Heart right ventricle (tissue), 16 donors: ENCODE measurements around the gene PSMD3. TPM values are rescaled to one million over a fixed set of nuclear protein-coding genes. Genes with fewer than 3 reads are reported as not detected.

ENCODE experiments used
- ATAC-seq, 8 donors: fragments of 200-7000 bp; cut with Tn5 transposase; one replicate each; pipeline ENCODE4 v1.9.1; 2020; ENCODE audit warnings: mild to moderate bottlenecking in 8 of 8, moderate library complexity in 8 of 8, moderate number of reproducible peaks in 1 of 8
- DNase-seq, 2 donors: peaks; one replicate each; pipeline ENCODE4 v3.0.0-alpha.2; 2020
- H3K27ac ChIP-seq, 10 donors: fragments of 200-600 bp; sonication (generic) in 2 of 10; one replicate each; pipeline versions ENCODE4 v1.5.0 to v1.8.0; 2020 to 2022; ENCODE audit warnings: mild to moderate bottlenecking in 3 of 10
- H3K27me3 ChIP-seq, 7 donors: fragments of 200-600 bp; one replicate each; pipeline ENCODE4 v1.8.0; 2021 to 2022; ENCODE audit warnings: mild to moderate bottlenecking in 2 of 7
- H3K36me3 ChIP-seq, 9 donors: fragments of 200-600 bp; sonication (generic) in 1 of 9; one replicate each; pipeline versions ENCODE4 v1.5.0 to v1.8.0; 2020 to 2022; ENCODE audit warnings: mild to moderate bottlenecking in 2 of 9
- H3K4me1 ChIP-seq, 9 donors: fragments of 200-600 bp; sonication (generic) in 1 of 9; one replicate each; pipeline versions ENCODE4 v1.5.0 to v1.8.0; 2020 to 2022; ENCODE audit warnings: mild to moderate bottlenecking in 4 of 9
- H3K4me3 ChIP-seq, 10 donors: fragments of 200-600 bp; sonication (generic) in 2 of 10; one replicate each; pipeline versions ENCODE4 v1.5.0 to v1.8.0; 2020 to 2022; ENCODE audit warnings: mild to moderate bottlenecking in 7 of 10, moderate library complexity in 2 of 10
- H3K9me3 ChIP-seq, 11 donors: fragments of 200-600 bp in 10 of 11; sonication (generic) in 2 of 11; one replicate each; pipeline versions ENCODE4 v1.5.0 to v1.8.0; 2013 to 2022; ENCODE audit warnings: mild to moderate bottlenecking in 2 of 11, control low read depth in 1 of 11, moderate library complexity in 1 of 11
- CTCF ChIP-seq, 9 donors: fragments of 200-600 bp; sonication (generic) in 2 of 9; IDR thresholded peaks; one replicate each; pipeline versions ENCODE4 v1.5.0 to v1.8.0; 2021 to 2022; ENCODE audit warnings: antibody characterized with exemption in 9 of 9, mild to moderate bottlenecking in 5 of 9, moderate library complexity in 1 of 9
- WGBS, 2 donors: extraction: QIAGEN DNeasy Blood & Tissue Kit; methylation state at CpG; one replicate each; pipeline ENCODE4 v1.1.7; 2013; ENCODE audit warnings: inconsistent platforms in 1 of 2; 5-methylcytosine and 5-hydroxymethylcytosine counted together
- intact Hi-C, 10 donors: fragments of 100-400 bp; cut with DNase I; formaldehyde crosslinking; loops; one replicate each; pipeline versions ENCODE4 v1.11.1 to v1.14.2; 2022
- polyA plus RNA-seq, 2 donors: library from polyadenylated mRNA; stranded (reverse); fragments of 200-250 nt; gene quantifications; one replicate each; pipeline ENCODE4 v1.2.3, GENCODE V29; 2013
- total RNA-seq, 10 donors: library from RNA; stranded (reverse); fragmentation: NEBNext Ultra II Directional in 3 of 10; extraction: Animal tissue kit (Norgen Biotek cat#: 25700) in 3 of 10; gene quantifications; one replicate each; pipeline versions ENCODE4 v1.2.1 to v1.2.4, GENCODE V29; 2021 to 2023
- donor health status: Arrhythmogenic right ventricular cardiomyopathy.
- donor health status: ischemic (EF 13 %, LVEDD 7.1; RV severe dilation, severe dysfunction).
- donor health status: healthy with polysubstance abuse.
- donor health status: DM: no; HTN: yes; CAD: no.
- donor health status: DM: no; HTN: no; CAD: no.
- donor health status: ischemic (EF 25% LVEDD 6.9; RV normal size, moderate dysfunction).
- donor health status: ischemic (EF 25% LVEDD 5.7; RV mildly dilated, moderate dysfunction).
- donor health status: healthy.
- donor health status: DM: yes; HTN: yes; CAD: no.
- donor health status: Ischemic cardiomyopathy.
- donor health status: ischemic (EF 35%, LVEDD 5.7; RV mildly dilated, moderate dysfunction).
- donor health status: nonischemic (EF 11% LVEDD 7.7; RV severe dilation, severe dysfunction).
- donor health status: DM: yes; HTN: yes; CAD: no.
- donor health status: PGD.
- donor health status: ischemic (EF 29% LVEDD 5.4; RV normal size, mild dysfunction).
- donor health status: nonischemic (EF 23%, LVEDD 6.1; RV moderate dilation, normal function).

The PSMD3 gene
- total and polyA plus RNA-seq, 12 donors, result 46.7 to 113 (median 81.8) TPM

GRCh38 chr17:40017422-40018080 lies 36.9 kb downstream of the PSMD3 start:
- WGBS, 2 donors, result 38 to 49% methylated on average over 15 of the region's 15 CpGs
- Histone ChIP-seq H3K27ac (peak overlapping the region in 9 of 10 donors; percentile 39 to 63 (median 53)), H3K27me3 (peaks cover 0 to 5% (median 0%) of the 10 kb centered on the region in 7 donors), H3K9me3 (no peaks in the 10 kb centered on the region), H3K4me3 (no peak overlapping the region), H3K4me1 (peaks cover 8 to 70% (median 56%) of the 10 kb centered on the region in 9 donors), H3K36me3 (peaks cover 0 to 35% (median 29%) of the 10 kb centered on the region in 9 donors)
- intact Hi-C loops, result loop anchor here in 8 of 10 donors (5.0 to 10.0 kb wide), 6 partner anchors 147 to 277 kb away; partner anchors contain the start of gene CDC6 (in 1 of the 8)
- ATAC-seq, result peak in 2 of 8 donors; percentile 6 to 18
- TF ChIP-seq CTCF (IDR thresholded peaks at IDR 0.05), result no peak
- DNase-seq, result peak in 1 of 2 donors; percentile 48

DNA sequence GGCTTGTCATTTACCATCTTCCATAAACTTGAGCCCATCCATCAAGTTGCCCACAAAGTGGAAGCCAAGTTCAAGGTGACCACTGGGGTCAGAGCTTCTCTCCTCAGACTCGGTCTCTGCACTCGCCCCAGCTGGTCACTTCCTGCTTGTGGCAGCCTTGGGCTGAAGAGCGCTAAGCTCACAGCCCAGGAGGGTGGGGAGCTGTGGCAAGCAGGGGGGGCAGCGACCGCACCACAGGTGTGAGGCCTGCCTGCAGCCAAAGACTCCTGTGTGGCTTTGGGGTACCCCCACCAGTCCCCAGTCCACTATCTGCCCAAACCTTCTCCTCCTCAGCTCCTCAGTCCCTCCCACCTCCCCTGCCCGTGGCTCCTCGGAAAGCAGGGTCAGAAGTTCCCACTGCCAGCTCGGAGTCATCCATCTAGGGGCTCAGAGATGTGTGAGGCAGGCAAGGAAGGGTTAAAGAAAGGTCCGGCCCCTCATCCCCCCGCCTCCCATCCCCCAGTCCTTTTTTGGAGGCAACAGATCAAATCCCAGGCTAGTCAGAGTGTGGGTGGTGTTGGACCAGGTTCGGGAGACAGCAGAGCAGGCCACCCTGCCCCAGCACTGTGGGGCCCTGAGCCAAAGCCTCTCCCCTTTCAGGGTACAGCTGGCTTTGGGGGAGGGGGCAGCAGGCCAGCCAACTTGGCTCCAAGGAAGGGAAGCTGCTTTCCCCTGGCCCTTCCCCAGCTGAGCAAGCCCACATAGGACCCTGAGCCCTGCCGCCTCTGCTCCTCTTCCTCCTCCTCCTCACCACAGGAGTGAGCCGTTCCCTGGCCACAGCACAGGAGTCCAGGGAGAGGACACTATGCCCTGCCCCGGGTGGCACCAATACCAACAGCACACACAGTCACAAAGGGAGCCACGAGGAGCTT lies 37.9 kb downstream of the PSMD3 start:
- no peaks in the 10 kb centered on the region for H3K9me3 ChIP-seq
- H3K27ac ChIP-seq, result peak overlapping the region in 9 of 10 donors; percentile 10 to 63 (median 53)
- H3K36me3 ChIP-seq, result peaks cover 0 to 44% (median 37%) of the 10 kb centered on the region in 9 donors
- TF ChIP-seq CTCF (IDR thresholded peaks at IDR 0.05), result no peak
- no peak overlapping the region for H3K4me3 ChIP-seq
- intact Hi-C loops, result loop anchor here in 8 of 10 donors (5.0 to 10.0 kb wide), 6 partner anchors 146 to 276 kb away; partner anchors contain the start of gene CDC6 (in 1 of the 8)
- DNase-seq (peak; percentile 45 to 47), ATAC-seq (peak in 6 of 8 donors; percentile 13 to 50 (median 42))
- no peaks in the 10 kb centered on the region for H3K27me3 ChIP-seq
- peaks cover 8 to 77% (median 62%) of the 10 kb centered on the region in 9 donors for H3K4me1 ChIP-seq
- WGBS, 2 donors, result 51 to 52% methylated on average over 15 of the region's 15 CpGs

DNA sequence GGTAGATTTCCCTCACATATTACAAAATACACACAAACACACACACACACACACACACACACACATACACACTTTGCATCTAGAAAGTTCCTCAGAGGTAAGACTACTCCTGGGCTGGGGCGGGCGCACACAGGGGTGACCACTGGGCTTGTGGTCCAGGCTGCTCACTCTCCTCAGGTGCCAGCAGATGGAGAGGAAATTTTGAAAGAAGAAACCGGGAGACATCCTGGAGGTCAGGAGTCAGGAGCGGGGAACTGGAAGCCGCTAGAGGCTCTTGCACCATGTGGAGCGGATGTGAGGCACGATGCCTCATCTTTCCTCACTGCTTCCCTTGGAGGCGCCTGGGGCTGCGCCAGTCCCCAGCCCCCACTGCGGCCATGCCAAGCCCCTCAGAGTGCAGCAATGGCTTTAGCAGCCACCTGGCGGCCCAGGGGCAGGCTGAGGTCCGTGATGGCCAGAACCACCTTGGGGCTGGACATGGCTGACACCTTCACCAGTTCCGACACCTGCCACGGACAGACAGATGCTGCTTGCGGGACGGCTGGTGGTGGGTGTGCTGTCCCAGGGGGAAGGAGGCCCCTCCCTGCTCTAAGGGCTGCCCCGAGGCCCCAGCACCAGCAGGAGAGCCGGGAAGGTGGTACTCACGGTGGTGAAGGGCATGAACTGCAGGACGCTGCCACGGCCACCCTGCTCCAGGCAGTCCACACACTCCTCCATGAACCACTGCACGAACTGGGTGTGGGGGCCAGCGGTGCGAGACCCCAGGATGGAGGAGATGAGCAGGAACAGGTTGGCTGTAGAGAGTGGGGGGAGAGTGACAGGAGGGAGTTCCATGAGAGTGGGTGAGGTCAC lies 38.8 kb downstream of the PSMD3 start:
- WGBS, 2 donors, result 79 to 82% methylated on average over 24 of the region's 24 CpGs
- Histone ChIP-seq H3K9me3 (no peaks in the 10 kb centered on the region), H3K4me3 (no peak overlapping the region), H3K36me3 (peaks cover 0 to 53% (median 37%) of the 10 kb centered on the region in 9 donors), H3K27ac (peak overlapping the region in 5 of 10 donors; percentile 8 to 63 (median 60)), H3K4me1 (peaks cover 9 to 76% (median 53%) of the 10 kb centered on the region in 9 donors), H3K27me3 (no peaks in the 10 kb centered on the region)
- DNase-seq (peak in 1 of 2 donors; percentile 30), ATAC-seq (peak in 2 of 8 donors; percentile 5 to 51)
- intact Hi-C loops, result loop anchor here in 8 of 10 donors (5.0 to 10.0 kb wide), 6 partner anchors 145 to 275 kb away; partner anchors contain the start of gene CDC6 (in 1 of the 8)
- no peak for TF ChIP-seq CTCF (IDR thresholded peaks at IDR 0.05)
